T-helper 1 cell treated with Interleukin-12 subunit alpha and Interleukin-12 subunit beta and Interleukin-4 antibody, amounts not matched to agents 30 ng/mL and 1 ng/mL, for 36 hours (primary cell): ENCODE results near the gene ODF2L. TPM values are rescaled to one million over a fixed set of nuclear protein-coding genes. Genes with fewer than 3 reads are reported as not detected.

ENCODE experiments used
- intact Hi-C: fragments of 100-400 bp; cut with micrococcal nuclease; formaldehyde crosslinking; loops from one replicate; pipeline ENCODE4 v1.15.1; 2024
- total RNA-seq: library from RNA; stranded (reverse); gene quantifications from 2 replicates; pipeline ENCODE4 v1.2.3, GENCODE V29; 2022

Gene ODF2L
- 44.2 and 53.1 TPM in 2 replicates for total RNA-seq

GRCh38 chr1:86395751-86396497 is at the start of gene ODF2L:
TSS of gene ODF2L (minus strand) at chr1:86396323. CDS start at chr1:86387027, 9,296 bp downstream.
- intact Hi-C loops: loop anchor here (1.0 to 10.0 kb wide), 11 partner anchors 8 to 1824 kb away; partner anchors contain the start of genes BCL10, CTBS, SH3GLB1 and ZNHIT6

- intact Hi-C loops: no loop called here
Measured at GRCh38 chr1:86445919-86446318, 49.8 kb upstream of the ODF2L start.

- intact Hi-C loops: no loop called here
Measured at GRCh38 chr1:86441997-86442396, 45.9 kb upstream of the ODF2L start.

GRCh38 chr1:86441581-86441980 is 45.5 kb upstream of the ODF2L start:
- intact Hi-C loops: no loop called here

- intact Hi-C loops: no loop called here
Measured at GRCh38 chr1:86436041-86436440, 39.9 kb upstream of the ODF2L start.

- intact Hi-C loops: no loop called here
Measured at GRCh38 chr1:86435327-86435726, 39.2 kb upstream of the ODF2L start.

GRCh38 chr1:86434059-86434458 is 37.9 kb upstream of the ODF2L start:
- intact Hi-C loops: no loop called here

- intact Hi-C loops: no loop called here
Measured at GRCh38 chr1:86430376-86430775, 34.3 kb upstream of the ODF2L start.

GRCh38 chr1:86429835-86430234 is 33.7 kb upstream of the ODF2L start:
- intact Hi-C loops: no loop called here

GRCh38 chr1:86429122-86429725 is 33.1 kb upstream of the ODF2L start:
- intact Hi-C loops: no loop called here

GRCh38 chr1:86423873-86424272 is 27.8 kb upstream of the ODF2L start, which contains the start of gene CLCA2:
TSS of gene CLCA2 (plus strand) at chr1:86424171. CDS start at chr1:86424248, 77 bp downstream.
- intact Hi-C loops: no loop called here

- intact Hi-C loops: no loop called here
Measured at GRCh38 chr1:86423473-86423872, 27.4 kb upstream of the ODF2L start.

GRCh38 chr1:86421601-86422280 is 25.6 kb upstream of the ODF2L start:
- intact Hi-C loops: no loop called here

GRCh38 chr1:86419277-86419903 is 23.3 kb upstream of the ODF2L start:
- intact Hi-C loops: loop anchor here (1.0 kb wide), 6 partner anchors 23 to 321 kb away; partner anchors contain the start of gene ODF2L

- intact Hi-C loops: no loop called here
Measured at GRCh38 chr1:86416343-86416742, 20.2 kb upstream of the ODF2L start.

- intact Hi-C loops: no loop called here
Measured at GRCh38 chr1:86410879-86411278, 14.8 kb upstream of the ODF2L start.

- intact Hi-C loops: no loop called here
Measured at GRCh38 chr1:86409416-86410021, 13.4 kb upstream of the ODF2L start.

GRCh38 chr1:86396498-86396890 is 371 bp upstream of the ODF2L start:
- intact Hi-C loops: loop anchor here (1.0 to 10.0 kb wide), 11 partner anchors 8 to 1824 kb away; partner anchors contain the start of genes BCL10, CTBS, SH3GLB1 and ZNHIT6

GRCh38 chr1:86394416-86394815 is 1.7 kb downstream of the ODF2L start:
- intact Hi-C loops: loop anchor here (10.0 kb wide), 1 partner anchor 1010 kb away; no protein-coding TSS in a partner anchor

GRCh38 chr1:86389307-86389706 is 6.8 kb downstream of the ODF2L start:
- intact Hi-C loops: loop anchor here (1.0 to 5.0 kb wide), 6 partner anchors 9 to 1697 kb away; partner anchors contain the start of genes SH3GLB1 and SSX2IP

- intact Hi-C loops: loop anchor here (1.0 to 5.0 kb wide), 7 partner anchors 8 to 1696 kb away; partner anchors contain the start of genes ODF2L, SH3GLB1 and SSX2IP
Measured at GRCh38 chr1:86388777-86389176, 7.3 kb downstream of the ODF2L start.
